GM19238 (cell line): ENCODE data around the gene HES2.
"Not testable (repeated sequence)": the region's sequence is repeated elsewhere in the genome, so short reads cannot be mapped to it uniquely, and the experiment has no call there.

Experiments
- DNase-seq: peaks from one replicate; pipeline ENCODE4 v3.0.0; 2011; ENCODE audit warnings: low spot score; ENCODE audit not compliant: insufficient read length

HES2 gene

GRCh38 chr1:6437012-6437700 is 17.4 kb upstream of the HES2 start:
- DNase-seq, result not testable (repeated sequence)

GRCh38 chr1:6436277-6436676 is 16.6 kb upstream of the HES2 start:
- not testable (repeated sequence) for DNase-seq

GRCh38 chr1:6435547-6435946 is 15.8 kb upstream of the HES2 start:
- DNase-seq, result no peak

- DNase-seq, result no peak
Measured at GRCh38 chr1:6435129-6435528, 15.4 kb upstream of the HES2 start.

- no peak for DNase-seq
Measured at GRCh38 chr1:6434186-6434585, 14.5 kb upstream of the HES2 start.

- not testable (repeated sequence) for DNase-seq
Measured at GRCh38 chr1:6431645-6432579, 12.2 kb upstream of the HES2 start.

GRCh38 chr1:6429660-6430411 is 10.1 kb upstream of the HES2 start:
- not testable (repeated sequence) for DNase-seq

GRCh38 chr1:6428453-6428852 is 8.7 kb upstream of the HES2 start:
- not testable (repeated sequence) for DNase-seq

GRCh38 chr1:6427441-6428390 is 8.0 kb upstream of the HES2 start:
- DNase-seq, result no peak

- no peak for DNase-seq
Measured at GRCh38 chr1:6426972-6427350, 7.2 kb upstream of the HES2 start.

- no peak for DNase-seq
Measured at GRCh38 chr1:6426277-6426971, 6.7 kb upstream of the HES2 start.

GRCh38 chr1:6425658-6426057 is 5.9 kb upstream of the HES2 start:
- DNase-seq, result no peak

- no peak for DNase-seq
Measured at GRCh38 chr1:6424619-6425593, 5.2 kb upstream of the HES2 start, which contains the start of gene ESPN. ESPN (plus strand) TSS chr1:6424776; CDS start chr1:6424956, 180 bp downstream.

- DNase-seq, result no peak
Measured at GRCh38 chr1:6424000-6424565, 4.4 kb upstream of the HES2 start.

GRCh38 chr1:6423321-6423999 is 3.7 kb upstream of the HES2 start:
- peak; percentile 81 for DNase-seq

- DNase-seq, result no peak
Measured at GRCh38 chr1:6421266-6421665, 1.5 kb upstream of the HES2 start.

- no peak for DNase-seq
Measured at GRCh38 chr1:6420454-6421042, 829 bp upstream of the HES2 start.
